ENCODE data around the gene TMEM161A.

TMEM161A gene

GRCh38 chr19:19095691-19096090, 42.6 kb downstream of the TMEM161A start:
- no peak for DNase-seq

GRCh38 chr19:19094513-19094912, 43.8 kb downstream of the TMEM161A start:
- DNase-seq, result no peak

GRCh38 chr19:19087676-19088075, 50.6 kb downstream of the TMEM161A start:
- DNase-seq, result no peak

- no peak for DNase-seq
Observed at GRCh38 chr19:19083413-19084178, 54.7 kb downstream of the TMEM161A start.

GRCh38 chr19:19081642-19082151, 56.6 kb downstream of the TMEM161A start:
- DNase-seq, result no peak

- DNase-seq, result no peak
Observed at GRCh38 chr19:19079571-19079970, 58.7 kb downstream of the TMEM161A start.

GRCh38 chr19:19078801-19079200, 59.5 kb downstream of the TMEM161A start:
- DNase-seq, result no peak

- peak; percentile 90 for DNase-seq
Observed at GRCh38 chr19:19077103-19077502, 61.2 kb downstream of the TMEM161A start.

GRCh38 chr19:19076476-19076875, 61.8 kb downstream of the TMEM161A start:
- no peak for DNase-seq

- no peak for DNase-seq
Observed at GRCh38 chr19:19075126-19075525, 63.2 kb downstream of the TMEM161A start.

GRCh38 chr19:19074196-19074882, 63.9 kb downstream of the TMEM161A start:
- no peak for DNase-seq

- DNase-seq, result no peak
Observed at GRCh38 chr19:19071897-19072296, 66.4 kb downstream of the TMEM161A start.
